IMR-90 (cell line): ENCODE data around the gene TOGARAM2. TPM values are rescaled to one million over a fixed set of nuclear protein-coding genes. Genes with fewer than 3 reads are reported as not detected.

ENCODE experiments used
- ATAC-seq: fragments of 200-7000 bp; cut with Tn5 transposase; 2 replicates; pipeline ENCODE4 v1.9.1; 2020; ENCODE audit warnings: low read depth, mild to moderate bottlenecking, moderate library complexity
- BruUV-seq: library from RNA; stranded (reverse); fragments of 400-500 nt; replicated peaks from 2 replicates; lab custom pipeline; 2021; lab: Mats Ljungman, UMichigan
- CTCF ChIA-PET: fragments of 300-600 bp; formaldehyde crosslinking; extraction: SDS; loops from one replicate; lab custom pipeline; 2021; ENCODE audit warnings: antibody characterized with exemption; lab: Yijun Ruan, JAX
- POLR2A ChIA-PET: fragments of 300-600 bp; sonication (Branson Sonifier 250); formaldehyde crosslinking; loops from one replicate; lab custom pipeline; 2022; ENCODE audit warnings: antibody characterized with exemption; ENCODE audit not compliant: unreplicated experiment; lab: Charles Lee
- DNase-seq: peaks from one replicate; pipeline ENCODE4 v3.0.0; 2013
- H2AFZ ChIP-seq: replicated peaks from 2 replicates; pipeline ENCODE3; 2013; ENCODE audit warnings: low read length, mild to moderate bottlenecking; ENCODE audit not compliant: poor library complexity
- H2AK5ac ChIP-seq: 2 replicates; pipeline ENCODE4 v1.6.1; 2013; ENCODE audit warnings: low read depth, low read length, inconsistent platforms
- H2AK9ac ChIP-seq: replicated peaks from 2 replicates; pipeline ENCODE3; 2013; ENCODE audit warnings: mild to moderate bottlenecking, low read depth, low read length, moderate library complexity; ENCODE audit not compliant: poor library complexity
- H2BK120ac ChIP-seq: 2 replicates; pipeline ENCODE4 v1.6.1; 2013; ENCODE audit warnings: low read depth, low read length, inconsistent platforms
- H2BK15ac ChIP-seq: 3 replicates; pipeline ENCODE4 v1.6.1; 2013; ENCODE audit warnings: low read depth, low read length, inconsistent platforms
- H2BK20ac ChIP-seq: 2 replicates; pipeline ENCODE4 v1.6.1; 2013; ENCODE audit warnings: low read depth, mild to moderate bottlenecking, inconsistent platforms, low read length, moderate library complexity
- H2BK5ac ChIP-seq: 2 replicates; pipeline ENCODE4 v1.6.1; 2013; ENCODE audit warnings: mild to moderate bottlenecking, low read depth, low read length, inconsistent platforms; ENCODE audit not compliant: poor library complexity, severe bottlenecking
- H3K14ac ChIP-seq: replicated peaks from 2 replicates; pipeline ENCODE4 v1.6.1; 2013; ENCODE audit warnings: low read depth, low read length, inconsistent platforms
- H3K18ac ChIP-seq: 2 replicates; pipeline ENCODE4 v1.6.1; 2013; ENCODE audit warnings: low read depth, low read length, control low read depth
- H3K23ac ChIP-seq: 2 replicates; pipeline ENCODE4 v1.6.1; 2013; ENCODE audit warnings: low read depth, low read length, inconsistent platforms
- H3K27ac ChIP-seq: 2 replicates; pipeline ENCODE4 v1.5.1; 2013; ENCODE audit warnings: mild to moderate bottlenecking, control low read depth, low read length; ENCODE audit not compliant: insufficient read depth
- H3K27me3 ChIP-seq: 2 replicates; pipeline ENCODE4 v1.6.1; 2013; ENCODE audit warnings: low read length; ENCODE audit not compliant: control insufficient read depth, insufficient read depth
- H3K36me3 ChIP-seq: 2 replicates; pipeline ENCODE4 v1.6.1; 2013; ENCODE audit warnings: low read length, mixed read lengths; ENCODE audit not compliant: control insufficient read depth, insufficient read depth
- H3K4ac ChIP-seq: 2 replicates; pipeline ENCODE4 v1.6.1; 2013; ENCODE audit warnings: low read depth, low read length, inconsistent platforms
- H3K4me1 ChIP-seq: 2 replicates; pipeline ENCODE4 v1.6.1; 2013; ENCODE audit warnings: low read length, mixed read lengths; ENCODE audit not compliant: control insufficient read depth, insufficient read depth
- H3K4me2 ChIP-seq: 2 replicates; pipeline ENCODE4 v1.6.1; 2013; ENCODE audit warnings: low read depth, mild to moderate bottlenecking, control low read depth, low read length, moderate library complexity
- H3K4me3 ChIP-seq: 2 replicates; pipeline ENCODE4 v1.5.1; 2013; ENCODE audit warnings: low read depth, mild to moderate bottlenecking, control low read depth, low read length, moderate library complexity; ENCODE audit not compliant: insufficient read depth
- H3K56ac ChIP-seq: 2 replicates; pipeline ENCODE4 v1.6.1; 2013; ENCODE audit warnings: low read length, inconsistent platforms; ENCODE audit not compliant: insufficient read depth; ENCODE audit errors: extremely low read depth
- H3K79me1 ChIP-seq, 2 experiments: 2 replicates each; pipeline ENCODE4 v1.6.1; 2013; ENCODE audit warnings: low read length in 2 of 2, inconsistent platforms in 1 of 2, low read depth in 1 of 2
- H3K9ac ChIP-seq: 2 replicates; pipeline ENCODE4 v1.6.1; 2013; ENCODE audit warnings: low read depth, low read length, control low read depth
- H3K9me1 ChIP-seq: 2 replicates; pipeline ENCODE4 v1.6.1; 2013; ENCODE audit warnings: low read length, inconsistent platforms; ENCODE audit not compliant: insufficient read depth
- H3K9me3 ChIP-seq: 2 replicates; pipeline ENCODE4 v1.6.1; 2013; ENCODE audit warnings: low read length; ENCODE audit not compliant: control insufficient read depth, insufficient read depth
- H4K20me1 ChIP-seq: 2 replicates; pipeline ENCODE4 v1.6.1; 2013; ENCODE audit warnings: low read length, inconsistent platforms; ENCODE audit not compliant: insufficient read depth
- H4K5ac ChIP-seq: 2 replicates; pipeline ENCODE4 v1.6.1; 2013; ENCODE audit warnings: mild to moderate bottlenecking, low read depth, low read length, control low read depth
- H4K8ac ChIP-seq, 2 experiments: 2 replicates each; pipeline ENCODE4 v1.6.1; 2013; ENCODE audit warnings: low read depth in 2 of 2, low read length in 2 of 2, control low read depth in 1 of 2, inconsistent platforms in 1 of 2
- H4K91ac ChIP-seq: 2 replicates; pipeline ENCODE4 v1.6.1; 2013; ENCODE audit warnings: low read depth, low read length, inconsistent platforms; ENCODE audit not compliant: insufficient read depth
- CEBPB ChIP-seq: IDR thresholded peaks from 2 replicates; pipeline ENCODE4 v1.6.1; 2012; ENCODE audit warnings: low read depth, low read length, improper control_type of control experiment
- FOS ChIP-seq: fragments of 150-350 bp; IDR thresholded peaks from 2 replicates; pipeline ENCODE4 v1.6.1; 2016; ENCODE audit warnings: low read depth, low read length
- MAZ ChIP-seq: IDR thresholded peaks from 2 replicates; pipeline ENCODE4 v1.6.1; 2012; ENCODE audit warnings: low read depth, mild to moderate bottlenecking, low read length, improper control_type of control experiment, moderate library complexity, borderline replicate concordance
- MXI1 ChIP-seq: IDR thresholded peaks from 2 replicates; pipeline ENCODE4 v1.6.1; 2012; ENCODE audit warnings: low read depth, mild to moderate bottlenecking, low read length, moderate library complexity, borderline replicate concordance
- POLR2A ChIP-seq: IDR thresholded peaks from 2 replicates; pipeline ENCODE4 v1.6.1; 2012; ENCODE audit warnings: mild to moderate bottlenecking, low read depth, low read length
- SMC3 ChIP-seq: fragments of 150-350 bp; IDR thresholded peaks from 2 replicates; pipeline ENCODE4 v1.6.1; 2016; ENCODE audit warnings: low read depth, mild to moderate bottlenecking, antibody characterized with exemption, low read length, moderate library complexity
- WGBS, 2 experiments: methylation state at CpG; one replicate each; pipeline versions ENCODE4 v1.1.5 to v1.1.7; 2013; ENCODE audit warnings: missing lambda C conversion rate in 2 of 2; ENCODE audit not compliant: insufficient read length in 1 of 2; ENCODE audit errors: extremely low coverage in 2 of 2; 5-methylcytosine and 5-hydroxymethylcytosine counted together
- dilution Hi-C: fragments of 300-500 bp; cut with HindIII; formaldehyde crosslinking; loops from one replicate; pipeline ENCODE4 v1.14.3; 2018; ENCODE audit warnings: low sequenced_read_pairs; ENCODE audit not compliant: unreplicated experiment
- in situ Hi-C: fragments of 300-500 bp; cut with MboI; formaldehyde crosslinking; loops from 3 replicates; pipeline ENCODE4 v1.14.3; 2019; ENCODE audit warnings: low sequenced_read_pairs, inconsistent platforms, mixed read lengths
- intact Hi-C: fragments of 100-400 bp; cut with micrococcal nuclease; formaldehyde crosslinking; loops from 2 replicates; pipeline ENCODE4 v1.10.0; 2022
- polyA plus RNA-seq, 3 experiments: library from polyadenylated mRNA; depleted of rRNA; stranded (reverse); fragments of >200 nt; gene quantifications; 2 replicates each; pipeline ENCODE4 v1.2.3, GENCODE V29; 2012; ENCODE audit warnings: low replicate concordance in 1 of 3
- total RNA-seq: library from RNA; depleted of rRNA; stranded (reverse); fragments of >200 nt; gene quantifications from 2 replicates; pipeline ENCODE4 v1.2.3, GENCODE V29; 2012

TOGARAM2 gene
- total and polyA plus RNA-seq, 2 of the 4 experiments (the other 2 are of a cell fraction) = under 0.01 to 0.38 TPM

DNA sequence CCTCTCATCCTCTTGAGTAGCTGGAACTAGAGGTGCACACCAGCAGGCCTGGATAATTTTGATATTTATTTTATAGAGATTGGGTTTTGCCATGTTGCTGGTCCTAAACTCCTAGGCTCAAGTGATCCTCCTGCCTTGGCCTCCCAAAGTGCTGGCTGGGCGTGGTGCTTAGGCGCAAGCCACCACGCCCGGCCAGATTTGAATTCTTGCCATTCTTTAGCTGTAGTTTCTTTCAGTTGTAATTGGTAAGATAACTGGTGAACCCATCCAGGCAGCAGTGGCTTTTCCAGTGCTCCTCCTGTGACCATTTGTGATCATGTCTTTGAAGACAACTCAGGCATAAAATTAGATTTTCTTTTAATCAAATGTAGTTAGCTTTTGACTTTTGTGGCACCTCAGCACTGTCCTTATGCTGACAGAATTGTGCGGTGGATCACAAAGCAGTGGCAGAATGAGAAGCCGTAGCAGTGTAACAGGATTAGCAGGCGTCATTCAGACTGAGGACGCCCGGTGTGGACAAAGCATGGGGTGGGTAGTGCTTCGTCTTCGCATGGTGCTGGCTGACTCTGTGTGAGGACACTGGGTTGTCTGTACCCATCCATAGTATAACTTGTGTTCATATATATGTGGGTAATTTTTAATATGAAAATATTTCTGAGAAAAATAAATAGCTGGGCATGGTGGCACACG is 30.0 kb upstream of the TOGARAM2 start:
- in situ Hi-C loops = no loop called here
- BruUV-seq = no TSS peak
- POLR2A ChIA-PET = no interaction called here

More for the DNA sequence above, 30.0 kb upstream of the TOGARAM2 start:
- Histone ChIP-seq H3K9me1 (peaks cover 7% of the 10 kb centered on the region; the same call in 1 of the 2 replicates), H3K56ac (no peak overlapping the region), H3K9me3 (peaks cover 6% of the 10 kb centered on the region; the same call in 1 of the 2 replicates), H3K4ac (no peak overlapping the region), H2AK9ac (no peak overlapping the region), H2AK5ac (no peak overlapping the region), H2BK120ac (no peak overlapping the region), H4K5ac (no peak overlapping the region), H2AFZ (no peak overlapping the region), H3K27me3 (no peaks in the 10 kb centered on the region), H3K36me3 (peaks cover 7% of the 10 kb centered on the region), H3K23ac (no peak overlapping the region), H3K4me3 (no peak overlapping the region), H2BK5ac (no peak overlapping the region), H3K18ac (no peak overlapping the region), H3K4me1 (peaks cover 8% of the 10 kb centered on the region), H3K4me2 (no peak overlapping the region), H3K9ac (no peak overlapping the region), H4K91ac (no peak overlapping the region), H4K8ac (no peak overlapping the region), H3K14ac (no peak overlapping the region), H3K79me1 (peaks cover 0 to 6% of the 10 kb centered on the region in 2 experiments; a peak in 1 of 4 replicates), H2BK20ac (no peak overlapping the region), H4K20me1 (peaks cover 6% of the 10 kb centered on the region; the same call in 1 of the 2 replicates), H3K27ac (no peak overlapping the region), H2BK15ac (no peak overlapping the region)
- intact Hi-C loops = no loop called here
- DNase-seq (no peak), ATAC-seq (no peak)
- dilution Hi-C loops = loop anchor here (25.0 kb wide), 1 partner anchor 886 kb away; no protein-coding TSS in a partner anchor
- TF ChIP-seq SMC3 (no peak), FOS (no peak), MXI1 (no peak), CEBPB (no peak), POLR2A (no peak), MAZ (no peak)
- WGBS, 2 experiments = 97% methylated on average over 6 of the region's 12 CpGs; no CpG with 5 or more reads in 1 of the 2 experiments
- CTCF ChIA-PET = interaction anchor here (2.7 kb wide), 1 partner anchor 357 kb away, joined by 7 read pairs; no protein-coding TSS in a partner anchor
